Neutrophil (primary cell): ENCODE measurements around the gene ECD.

Source experiments
- H3K27ac ChIP-seq: fragments of 200-600 bp; sonication (generic); 2 replicates; pipeline ENCODE4 v1.5.1; 2016; ENCODE audit warnings: mild to moderate bottlenecking, moderate library complexity
- H3K27me3 ChIP-seq: fragments of 200-600 bp; sonication (generic); 2 replicates; pipeline ENCODE4 v1.6.0; 2016; ENCODE audit warnings: mild to moderate bottlenecking
- H3K36me3 ChIP-seq: fragments of 200-600 bp; sonication (generic); 2 replicates; pipeline ENCODE4 v1.5.1; 2017
- H3K4me1 ChIP-seq, 2 experiments: fragments of 200-600 bp in 1 of 2; sonication (generic) in 1 of 2; 1 replicate in 1 of 2; 2 replicates in 1 of 2; pipeline versions ENCODE4 v1.5.1 to v1.6.1; 2013 to 2016; ENCODE audit warnings: low read depth in 1 of 2, low read length in 1 of 2, mild to moderate bottlenecking in 1 of 2, moderate library complexity in 1 of 2; ENCODE audit not compliant: control insufficient read depth in 1 of 2, insufficient read depth in 1 of 2
- H3K4me3 ChIP-seq, 2 experiments: fragments of 200-600 bp in 1 of 2; sonication (generic) in 1 of 2; 1 replicate in 1 of 2; 2 replicates in 1 of 2; pipeline ENCODE4 v1.5.1; 2013 to 2016; ENCODE audit warnings: low read depth in 1 of 2, low read length in 1 of 2, mild to moderate bottlenecking in 1 of 2, moderate library complexity in 1 of 2
- H3K9me3 ChIP-seq: fragments of 200-600 bp; sonication (generic); 2 replicates; pipeline ENCODE4 v1.5.1; 2016
- TF ChIP-seq, protein P1 (sequence below): fragments of 200-600 bp; sonication (generic); IDR thresholded peaks from 2 replicates; pipeline ENCODE4 v1.5.1; 2016; ENCODE audit warnings: antibody characterized with exemption

The ECD gene

DNA sequence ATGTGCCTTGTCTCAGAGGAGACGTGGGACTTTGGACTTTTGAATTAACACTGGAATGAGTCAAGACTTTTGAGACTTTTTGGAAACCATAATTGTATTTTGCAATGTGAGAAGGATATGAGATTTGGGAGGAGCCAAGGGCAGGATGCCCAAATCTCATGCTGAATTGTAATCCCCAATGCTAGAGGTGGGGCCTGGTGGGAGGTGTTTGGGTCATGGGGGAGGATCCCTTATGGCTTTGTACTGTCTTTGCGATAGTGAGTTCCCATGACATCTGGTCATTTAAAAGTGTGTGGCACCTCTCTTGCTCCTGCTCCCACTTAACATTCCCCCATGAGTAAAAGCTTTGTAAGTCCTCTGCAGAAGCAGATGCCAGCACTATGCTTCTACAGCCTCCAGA, 40.1 kb upstream of the ECD start:
- Histone ChIP-seq H3K27me3 (no peaks in the 10 kb centered on the region), H3K4me1 (no peaks in the 10 kb centered on the region), H3K36me3 (peaks cover 27% of the 10 kb centered on the region), H3K27ac (no peak overlapping the region), H3K4me3 (no peak overlapping the region), H3K9me3 (no peaks in the 10 kb centered on the region)
- TF ChIP-seq, protein P1, sequence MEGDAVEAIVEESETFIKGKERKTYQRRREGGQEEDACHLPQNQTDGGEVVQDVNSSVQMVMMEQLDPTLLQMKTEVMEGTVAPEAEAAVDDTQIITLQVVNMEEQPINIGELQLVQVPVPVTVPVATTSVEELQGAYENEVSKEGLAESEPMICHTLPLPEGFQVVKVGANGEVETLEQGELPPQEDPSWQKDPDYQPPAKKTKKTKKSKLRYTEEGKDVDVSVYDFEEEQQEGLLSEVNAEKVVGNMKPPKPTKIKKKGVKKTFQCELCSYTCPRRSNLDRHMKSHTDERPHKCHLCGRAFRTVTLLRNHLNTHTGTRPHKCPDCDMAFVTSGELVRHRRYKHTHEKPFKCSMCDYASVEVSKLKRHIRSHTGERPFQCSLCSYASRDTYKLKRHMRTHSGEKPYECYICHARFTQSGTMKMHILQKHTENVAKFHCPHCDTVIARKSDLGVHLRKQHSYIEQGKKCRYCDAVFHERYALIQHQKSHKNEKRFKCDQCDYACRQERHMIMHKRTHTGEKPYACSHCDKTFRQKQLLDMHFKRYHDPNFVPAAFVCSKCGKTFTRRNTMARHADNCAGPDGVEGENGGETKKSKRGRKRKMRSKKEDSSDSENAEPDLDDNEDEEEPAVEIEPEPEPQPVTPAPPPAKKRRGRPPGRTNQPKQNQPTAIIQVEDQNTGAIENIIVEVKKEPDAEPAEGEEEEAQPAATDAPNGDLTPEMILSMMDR: no peak

DNA sequence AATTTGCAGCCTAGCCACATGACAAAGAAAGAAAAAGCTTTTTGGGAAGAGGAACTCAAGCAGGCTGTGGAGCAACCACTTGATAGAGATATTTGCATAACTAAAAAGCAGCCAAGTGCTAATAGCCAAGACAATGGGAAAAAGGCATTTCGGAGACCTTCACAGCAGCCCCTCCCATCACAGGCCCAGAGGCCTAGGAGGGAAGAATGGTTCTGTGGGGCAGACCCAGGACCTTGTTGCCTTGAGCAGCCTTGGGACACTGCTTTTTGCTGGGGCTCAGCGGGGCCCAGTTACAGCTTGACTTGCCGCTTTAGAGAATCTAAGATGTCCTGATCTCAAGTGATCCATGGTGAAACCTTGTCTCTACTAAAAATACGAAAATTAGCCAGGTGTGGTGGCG, 38.6 kb upstream of the ECD start:
- Histone ChIP-seq H3K4me3 (no peak overlapping the region), H3K36me3 (peaks cover 31% of the 10 kb centered on the region), H3K4me1 (no peaks in the 10 kb centered on the region), H3K27ac (no peak overlapping the region), H3K9me3 (no peaks in the 10 kb centered on the region), H3K27me3 (no peaks in the 10 kb centered on the region)
- TF ChIP-seq, protein P1: no peak

DNA sequence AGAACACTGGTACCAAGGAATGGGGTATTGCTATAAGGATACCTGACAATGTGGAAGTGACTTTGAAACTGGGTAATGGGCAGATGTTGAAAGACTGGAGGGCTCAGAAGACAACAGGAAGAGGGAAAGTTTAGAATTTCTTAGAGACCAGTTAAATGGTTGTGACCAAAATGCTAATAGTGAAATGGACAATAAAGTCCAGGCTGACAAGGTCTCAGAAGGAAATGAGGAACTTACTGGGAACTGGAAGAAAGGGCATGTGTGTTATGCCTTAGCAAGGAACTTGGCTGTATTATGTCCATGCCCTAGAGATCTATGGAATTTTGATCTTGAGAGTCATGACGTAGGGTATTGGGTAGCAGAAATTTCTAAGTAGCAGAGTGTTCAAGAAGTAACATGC, 38.1 kb upstream of the ECD start:
- Histone ChIP-seq H3K36me3 (peaks cover 32% of the 10 kb centered on the region), H3K4me3 (no peak overlapping the region), H3K4me1 (no peaks in the 10 kb centered on the region), H3K27ac (no peak overlapping the region), H3K9me3 (no peaks in the 10 kb centered on the region), H3K27me3 (no peaks in the 10 kb centered on the region)
- TF ChIP-seq, protein P1: no peak

DNA sequence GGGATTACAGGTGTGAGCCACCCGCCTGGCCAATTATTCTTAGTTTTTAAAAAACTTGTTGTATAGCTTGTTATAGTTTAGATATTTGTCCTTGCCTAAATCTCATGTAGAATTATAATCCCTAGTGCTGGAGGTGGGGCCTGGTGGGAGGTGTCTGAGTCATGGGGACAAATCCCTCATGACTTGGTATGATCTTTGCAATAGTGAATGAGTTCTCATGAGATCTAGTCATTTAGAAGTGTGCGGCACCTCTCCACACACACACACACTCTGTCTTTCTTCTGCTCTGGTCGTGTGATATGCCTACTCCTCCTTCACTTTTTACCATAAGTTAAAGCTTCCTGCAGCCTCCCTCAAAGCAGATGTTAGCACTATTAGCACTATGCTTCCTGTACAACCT, 37.3 kb upstream of the ECD start:
- Histone ChIP-seq H3K9me3 (no peaks in the 10 kb centered on the region), H3K27me3 (no peaks in the 10 kb centered on the region), H3K36me3 (peaks cover 29% of the 10 kb centered on the region), H3K4me1 (no peaks in the 10 kb centered on the region), H3K27ac (no peak overlapping the region), H3K4me3 (no peak overlapping the region)
- TF ChIP-seq, protein P1: no peak

DNA sequence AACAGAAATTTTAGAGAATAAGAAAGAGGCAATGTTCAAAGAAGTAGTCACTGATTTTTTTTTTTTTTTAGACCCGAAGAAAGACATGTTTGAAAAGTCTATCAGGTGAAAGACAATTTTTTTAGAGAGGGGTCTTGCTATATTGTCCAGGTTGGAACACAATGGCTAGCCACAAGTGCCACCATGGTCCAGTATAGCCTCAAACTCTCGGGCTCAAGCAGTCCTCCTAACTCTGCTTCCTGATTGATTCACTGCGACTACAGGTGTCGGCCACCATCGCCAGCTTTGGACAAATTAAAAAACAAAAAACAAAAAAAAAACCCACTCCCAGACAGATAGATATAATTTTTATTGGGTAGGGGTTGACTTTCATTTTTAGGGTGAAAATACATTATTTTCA, 22.4 kb upstream of the ECD start:
- no peak overlapping the region for H3K27ac ChIP-seq
- no peaks in the 10 kb centered on the region for H3K4me1 ChIP-seq
- no peaks in the 10 kb centered on the region for H3K9me3 ChIP-seq
- no peak overlapping the region for H3K4me3 ChIP-seq
- peaks cover 22% of the 10 kb centered on the region for H3K36me3 ChIP-seq
- TF ChIP-seq, protein P1: no peak
- no peaks in the 10 kb centered on the region for H3K27me3 ChIP-seq

DNA sequence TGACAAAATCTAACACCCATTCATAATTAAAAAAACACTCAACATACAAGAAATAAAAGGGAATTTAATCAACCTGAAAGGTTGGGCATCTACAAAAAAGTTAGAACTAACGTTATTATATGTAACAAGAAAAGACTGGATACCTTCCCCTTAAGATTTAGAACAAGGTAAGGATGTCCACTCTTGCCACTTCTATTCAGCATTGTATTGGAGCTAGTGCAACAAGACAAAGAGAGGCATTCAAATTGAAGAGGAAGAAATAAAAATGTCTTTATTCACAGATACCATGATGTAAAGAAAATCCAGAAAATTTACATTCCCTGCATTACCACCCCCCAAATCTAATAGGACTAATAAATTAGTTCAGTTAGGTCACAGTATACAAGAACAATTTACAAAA, 18.5 kb upstream of the ECD start:
- Histone ChIP-seq H3K4me3 (no peak overlapping the region), H3K27me3 (no peaks in the 10 kb centered on the region), H3K36me3 (peaks cover 7% of the 10 kb centered on the region), H3K9me3 (no peaks in the 10 kb centered on the region), H3K4me1 (no peaks in the 10 kb centered on the region), H3K27ac (no peak overlapping the region)
- TF ChIP-seq, protein P1: no peak
